SK-N-SH treated with all-trans-retinoic acid at 6 μM for 48 hours (cell line): ENCODE data around the gene LGALS3BP.

ENCODE experiments used
- ATAC-seq: fragments of 200-7000 bp; cut with Tn5 transposase; 3 replicates; pipeline ENCODE4 v1.9.1; 2020; ENCODE audit warnings: mild to moderate bottlenecking, moderate library complexity
- ARNTL ChIP-seq: fragments of 450-650 bp; formaldehyde crosslinking; IDR thresholded peaks from 2 replicates; pipeline ENCODE4 v1.5.0; 2020; ENCODE audit warnings: low read depth, mild to moderate bottlenecking, moderate library complexity, borderline replicate concordance
- BACH2 ChIP-seq: fragments of 250-450 bp; sonication (Bioruptor Pico); IDR thresholded peaks from 2 replicates; pipeline ENCODE4 v1.9.0; 2021; ENCODE audit warnings: mild to moderate bottlenecking, borderline replicate concordance
- CREB5 ChIP-seq: fragments of 250-450 bp; sonication (Bioruptor Pico); IDR thresholded peaks from 2 replicates; pipeline ENCODE4 v1.5.1; 2020; ENCODE audit warnings: low read depth, mild to moderate bottlenecking, moderate library complexity
- CSRNP3 ChIP-seq: fragments of 250-450 bp; sonication (Bioruptor Pico); IDR thresholded peaks from 2 replicates; pipeline ENCODE4 v1.5.1; 2021; ENCODE audit warnings: mild to moderate bottlenecking, moderate library complexity
- ESRRG ChIP-seq: fragments of 250-450 bp; sonication (Bioruptor Pico); IDR thresholded peaks from 2 replicates; pipeline ENCODE4 v1.6.1; 2021; ENCODE audit warnings: mild to moderate bottlenecking
- GLIS3 ChIP-seq: fragments of 250-450 bp; sonication (Bioruptor Pico); IDR thresholded peaks from 2 replicates; pipeline ENCODE4 v1.5.0; 2020; ENCODE audit warnings: mild to moderate bottlenecking, moderate library complexity
- ISL1 ChIP-seq: fragments of 250-450 bp; sonication (Bioruptor Pico); IDR thresholded peaks from 2 replicates; pipeline ENCODE4 v2.1.2; 2022; ENCODE audit warnings: mild to moderate bottlenecking, moderate library complexity
- OSR1 ChIP-seq: fragments of 250-450 bp; sonication (Bioruptor Pico); IDR thresholded peaks from 2 replicates; pipeline ENCODE4 v1.8.0; 2022; ENCODE audit warnings: moderate library complexity, mild to moderate bottlenecking, inconsistent platforms
- PATZ1 ChIP-seq: fragments of 250-450 bp; sonication (Bioruptor Pico); IDR thresholded peaks from 2 replicates; pipeline ENCODE4 v1.8.0; 2020; ENCODE audit warnings: mild to moderate bottlenecking, moderate library complexity, borderline replicate concordance
- POU6F1 ChIP-seq: fragments of 250-450 bp; sonication (Bioruptor Pico); IDR thresholded peaks from 2 replicates; pipeline ENCODE4 v1.8.0; 2021; ENCODE audit warnings: low read depth, mild to moderate bottlenecking, moderate library complexity, borderline replicate concordance
- PPARA ChIP-seq: fragments of 250-450 bp; sonication (Bioruptor Pico); IDR thresholded peaks from 2 replicates; pipeline ENCODE4 v1.5.0; 2020; ENCODE audit warnings: mild to moderate bottlenecking, borderline replicate concordance
- RARB ChIP-seq: fragments of 250-450 bp; sonication (Bioruptor Pico); IDR thresholded peaks from 2 replicates; pipeline ENCODE4 v1.8.0; 2021; ENCODE audit warnings: mild to moderate bottlenecking, moderate library complexity
- SNAI2 ChIP-seq: fragments of 250-450 bp; sonication (Bioruptor Pico); IDR thresholded peaks from 2 replicates; pipeline ENCODE4 v1.5.0; 2020; ENCODE audit warnings: mild to moderate bottlenecking, moderate library complexity
- TCF4 ChIP-seq: fragments of 250-450 bp; sonication (Bioruptor Pico); IDR thresholded peaks from 2 replicates; pipeline ENCODE4 v1.8.0; 2021; ENCODE audit warnings: mild to moderate bottlenecking, moderate library complexity, borderline replicate concordance
- TOX ChIP-seq: fragments of 250-450 bp; sonication (Bioruptor Pico); IDR thresholded peaks from 2 replicates; pipeline ENCODE4 v1.8.0; 2021; ENCODE audit warnings: mild to moderate bottlenecking, moderate library complexity, borderline replicate concordance
- TSHZ2 ChIP-seq: fragments of 250-450 bp; sonication (Bioruptor Pico); IDR thresholded peaks from 2 replicates; pipeline ENCODE4 v1.5.0; 2020; ENCODE audit warnings: mild to moderate bottlenecking, moderate library complexity
- ZC3H10 ChIP-seq: fragments of 250-450 bp; sonication (Bioruptor Pico); IDR thresholded peaks from 2 replicates; pipeline ENCODE4 v1.5.1; 2021; ENCODE audit warnings: mild to moderate bottlenecking, moderate library complexity
- ZFP3 ChIP-seq: fragments of 250-450 bp; sonication (Bioruptor Pico); IDR thresholded peaks from 2 replicates; pipeline ENCODE4 v1.5.0; 2020; ENCODE audit warnings: mild to moderate bottlenecking, moderate library complexity
- ZFP30 ChIP-seq: fragments of 450-650 bp; formaldehyde crosslinking; IDR thresholded peaks from 2 replicates; pipeline ENCODE4 v1.5.0; 2022; ENCODE audit warnings: mild to moderate bottlenecking, moderate library complexity
- ZNF565 ChIP-seq: fragments of 450-650 bp; formaldehyde crosslinking; conservative IDR thresholded peaks from 2 replicates; pipeline ENCODE4 v1.5.0; 2020; ENCODE audit warnings: low read depth, mild to moderate bottlenecking, moderate library complexity
- ZNF70 ChIP-seq: fragments of 450-650 bp; formaldehyde crosslinking; IDR thresholded peaks from 2 replicates; pipeline ENCODE4 v1.5.0; 2020; ENCODE audit warnings: mild to moderate bottlenecking, moderate library complexity
- ZNF8 ChIP-seq: fragments of 450-650 bp; formaldehyde crosslinking; IDR thresholded peaks from 2 replicates; pipeline ENCODE4 v1.5.0; 2020; ENCODE audit warnings: mild to moderate bottlenecking, moderate library complexity

The LGALS3BP gene

GRCh38 chr17:78944956-78945355 is 34.8 kb downstream of the LGALS3BP start:
- TF ChIP-seq TSHZ2 (CRISPR knock-in tag) = no peak
- no peak for TF ChIP-seq ZNF8
- no peak for TF ChIP-seq CSRNP3
- TF ChIP-seq TOX (CRISPR knock-in tag) = no peak
- TF ChIP-seq ZFP3 = no peak
- TF ChIP-seq CREB5 (CRISPR knock-in tag) = no peak
- TF ChIP-seq TCF4 (CRISPR knock-in tag) = no peak
- no peak for TF ChIP-seq PATZ1
- TF ChIP-seq ZC3H10 (CRISPR knock-in tag) = no peak
- no peak for TF ChIP-seq ARNTL (CRISPR knock-in tag)
- TF ChIP-seq ZFP30 (CRISPR knock-in tag) = no peak
- no peak for TF ChIP-seq OSR1
- ATAC-seq = no peak

GRCh38 chr17:78944026-78944425 is 35.7 kb downstream of the LGALS3BP start:
- ATAC-seq = no peak

More at GRCh38 chr17:78944026-78944425, 35.7 kb downstream of the LGALS3BP start:
- TF ChIP-seq ZC3H10 (CRISPR knock-in tag) = no peak
- no peak for TF ChIP-seq ARNTL (CRISPR knock-in tag)
- TF ChIP-seq ZNF565 (CRISPR knock-in tag) = no peak
- no peak for TF ChIP-seq ZNF8
- no peak for TF ChIP-seq TSHZ2 (CRISPR knock-in tag)
- no peak for TF ChIP-seq OSR1
- no peak for TF ChIP-seq ZFP3
- no peak for TF ChIP-seq SNAI2 (CRISPR knock-in tag)
- no peak for TF ChIP-seq CREB5 (CRISPR knock-in tag)
- TF ChIP-seq ISL1 = no peak
- no peak for TF ChIP-seq PPARA (CRISPR knock-in tag)
- TF ChIP-seq RARB (CRISPR knock-in tag) = no peak
- TF ChIP-seq ZFP30 (CRISPR knock-in tag) = no peak
- TF ChIP-seq ZNF70 (CRISPR knock-in tag) = no peak
- TF ChIP-seq BACH2 (CRISPR knock-in tag) = no peak
- no peak for TF ChIP-seq PATZ1
- TF ChIP-seq TCF4 (CRISPR knock-in tag) = no peak
- TF ChIP-seq GLIS3 (CRISPR knock-in tag) = no peak
- no peak for TF ChIP-seq ESRRG
- no peak for TF ChIP-seq POU6F1 (CRISPR knock-in tag)
- TF ChIP-seq, all 23 proteins: peak for 0
